Measurements from ENCODE around the gene SLC2A13.

DNA sequence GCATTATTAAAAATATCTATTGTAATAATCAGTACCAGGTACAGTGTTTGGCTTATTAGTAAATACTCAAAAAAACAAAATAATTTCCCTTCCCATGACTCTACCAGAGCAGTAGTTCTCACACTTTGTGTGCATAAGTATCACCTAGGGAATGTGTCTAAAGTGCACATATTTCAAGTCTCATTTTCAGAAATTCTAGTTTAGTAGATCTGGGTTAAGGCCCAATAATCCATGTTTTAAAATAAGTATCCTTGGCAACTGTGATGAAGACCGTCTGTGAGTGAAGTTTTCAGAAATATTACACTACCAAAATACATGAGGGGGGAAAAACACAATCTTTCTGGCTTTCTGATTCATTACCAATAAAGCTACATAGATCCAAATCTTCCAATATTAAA lies 237.6 kb downstream of the SLC2A13 start:
- TF ChIP-seq, protein P1, sequence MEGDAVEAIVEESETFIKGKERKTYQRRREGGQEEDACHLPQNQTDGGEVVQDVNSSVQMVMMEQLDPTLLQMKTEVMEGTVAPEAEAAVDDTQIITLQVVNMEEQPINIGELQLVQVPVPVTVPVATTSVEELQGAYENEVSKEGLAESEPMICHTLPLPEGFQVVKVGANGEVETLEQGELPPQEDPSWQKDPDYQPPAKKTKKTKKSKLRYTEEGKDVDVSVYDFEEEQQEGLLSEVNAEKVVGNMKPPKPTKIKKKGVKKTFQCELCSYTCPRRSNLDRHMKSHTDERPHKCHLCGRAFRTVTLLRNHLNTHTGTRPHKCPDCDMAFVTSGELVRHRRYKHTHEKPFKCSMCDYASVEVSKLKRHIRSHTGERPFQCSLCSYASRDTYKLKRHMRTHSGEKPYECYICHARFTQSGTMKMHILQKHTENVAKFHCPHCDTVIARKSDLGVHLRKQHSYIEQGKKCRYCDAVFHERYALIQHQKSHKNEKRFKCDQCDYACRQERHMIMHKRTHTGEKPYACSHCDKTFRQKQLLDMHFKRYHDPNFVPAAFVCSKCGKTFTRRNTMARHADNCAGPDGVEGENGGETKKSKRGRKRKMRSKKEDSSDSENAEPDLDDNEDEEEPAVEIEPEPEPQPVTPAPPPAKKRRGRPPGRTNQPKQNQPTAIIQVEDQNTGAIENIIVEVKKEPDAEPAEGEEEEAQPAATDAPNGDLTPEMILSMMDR (IDR thresholded peaks at IDR 0.05; ENCODE audit: extremely low read depth in 1 of 2, insufficient read depth in 1 of 2, low read depth in 1 of 2, low read length in 2 of 2), result no peak
- TF ChIP-seq POLR2A (IDR thresholded peaks at IDR 0.05; ENCODE audit: low read depth, low read length) (no peak), JUN (IDR thresholded peaks at IDR 0.05; ENCODE audit: borderline replicate concordance, insufficient read depth, insufficient read length, low read depth) (no peak), EZH2 (IDR thresholded peaks at IDR 0.05; ENCODE audit: borderline replicate concordance, low read depth, low read length, severe bottlenecking) (no peak), POLR2AphosphoS5 (IDR thresholded peaks at IDR 0.05; ENCODE audit: insufficient read depth, low read depth, low read length) (no peak), FOS (IDR thresholded peaks at IDR 0.05; ENCODE audit: borderline replicate concordance, insufficient read depth, low read length) (no peak), MYC (IDR thresholded peaks at IDR 0.05; ENCODE audit: low read depth, low read length) (no peak), MAX (IDR thresholded peaks at IDR 0.05; ENCODE audit: insufficient read depth, insufficient read length) (no peak)
